Measurements from ENCODE around the gene SLC48A1. TPM values are rescaled to one million over a fixed set of nuclear protein-coding genes. Genes with fewer than 3 reads are reported as not detected.

The SLC48A1 gene
- total and polyA plus RNA-seq, 4 donors = 6.1 to 15.4 (median 9.3) TPM

GRCh38 chr12:47782372-47782770 is 9.3 kb downstream of the SLC48A1 start (continued):
- TF ChIP-seq CTCF (IDR thresholded peaks at IDR 0.05; ENCODE audit: low read depth, low read length, missing input control) (no peak), RAD21 (IDR thresholded peaks at IDR 0.05) (no peak), YY1 (IDR thresholded peaks at IDR 0.05) (no peak)

GRCh38 chr12:47783024-47783755 is 10.2 kb downstream of the SLC48A1 start:
- no peaks in the 10 kb centered on the region for H3K27me3 ChIP-seq (ENCODE audit: control insufficient read depth in 4 of 4, insufficient read depth in 4 of 4, low read length in 3 of 4)
- WGBS = 91% methylated on average over 17 of the region's 17 CpGs
- no peak overlapping the region for H3K9ac ChIP-seq (ENCODE audit: low read depth in 1 of 2, low read length in 2 of 2)
- no peak for TF ChIP-seq ATF3 (IDR thresholded peaks at IDR 0.05)
- no peak for TF ChIP-seq JUND (IDR thresholded peaks at IDR 0.05)
- no peak for TF ChIP-seq FOXA2 (IDR thresholded peaks at IDR 0.05)
- TF ChIP-seq HNF4G (IDR thresholded peaks at IDR 0.05) = no peak
- TF ChIP-seq RXRA (IDR thresholded peaks at IDR 0.05) = no peak
- TF ChIP-seq CTCF (IDR thresholded peaks at IDR 0.05; ENCODE audit: low read depth, low read length, missing input control) = no peak
- TF ChIP-seq FOXA1 (IDR thresholded peaks at IDR 0.05) = no peak
- no peak for TF ChIP-seq REST (IDR thresholded peaks at IDR 0.05)
- TF ChIP-seq NR2F2 (IDR thresholded peaks at IDR 0.05) = no peak
- TF ChIP-seq ZBTB33 (IDR thresholded peaks at IDR 0.05) = no peak
- TF ChIP-seq TAF1 (conservative IDR thresholded peaks at IDR 0.05) = no peak
- TF ChIP-seq SP1 (IDR thresholded peaks at IDR 0.05) = no peak
- no peak for TF ChIP-seq HNF4A (conservative IDR thresholded peaks at IDR 0.05)
- TF ChIP-seq YY1 (IDR thresholded peaks at IDR 0.05) = no peak
- no peak for TF ChIP-seq GABPA (IDR thresholded peaks at IDR 0.05 in 1 of 2, conservative IDR thresholded peaks at IDR 0.05 in 1 of 2)
- no peak for TF ChIP-seq MAX (IDR thresholded peaks at IDR 0.05)
- no peaks in the 10 kb centered on the region for H3K9me3 ChIP-seq (ENCODE audit: control insufficient read depth in 4 of 4, low read length in 3 of 4)
- no peak overlapping the region for H3K4me3 ChIP-seq (ENCODE audit: low read depth in 1 of 3, low read length in 3 of 3)
- no peak for DNase-seq (ENCODE audit: low spot score)
- H3K36me3 ChIP-seq (ENCODE audit: control insufficient read depth in 4 of 4, insufficient read depth in 3 of 4, low read depth in 1 of 4, low read length in 3 of 4) = peaks cover 0 to 34% (median 4%) of the 10 kb centered on the region in 4 donors
- peaks cover 0 to 1% (median 0%) of the 10 kb centered on the region in 4 donors for H3K4me1 ChIP-seq (ENCODE audit: control insufficient read depth in 4 of 4, insufficient read depth in 4 of 4, low read length in 3 of 4)
- no peak overlapping the region for H3K27ac ChIP-seq (ENCODE audit: low read depth in 1 of 2, low read length in 2 of 2)

Measured in liver (tissue), 9 donors.